A172 (cell line): Measurements from ENCODE around the gene MAD1L1. TPM values are rescaled to one million over a fixed set of nuclear protein-coding genes. Genes with fewer than 3 reads are reported as not detected.

ENCODE experiments used
- DNase-seq: peaks from one replicate; pipeline ENCODE4 v3.0.0-alpha.2; 2015; ENCODE audit warnings: low spot score
- total RNA-seq: library from RNA; depleted of rRNA; stranded (reverse); fragments of >200 nt; shearing (Covaris generic); gene quantifications from 2 replicates; pipeline ENCODE4 v1.2.3, GENCODE V29; 2014

MAD1L1 gene
- total RNA-seq, 1 experiment from 2014 or later, result 127 TPM

- DNase-seq, result no peak
Measured at GRCh38 chr7:2118056-2118455, 114.7 kb downstream of the MAD1L1 start.

GRCh38 chr7:2117646-2118045, 115.1 kb downstream of the MAD1L1 start:
- no peak for DNase-seq

GRCh38 chr7:2116989-2117591, 115.7 kb downstream of the MAD1L1 start:
- DNase-seq, result peak; percentile 42

GRCh38 chr7:2116448-2116810, 116.3 kb downstream of the MAD1L1 start:
- DNase-seq, result no peak

- peak; percentile 87 for DNase-seq
Measured at GRCh38 chr7:2115760-2116447, 116.8 kb downstream of the MAD1L1 start.

GRCh38 chr7:2114926-2115759, 117.6 kb downstream of the MAD1L1 start:
- DNase-seq, result no peak

- DNase-seq, result peak; percentile 81
Measured at GRCh38 chr7:2114052-2114451, 118.7 kb downstream of the MAD1L1 start.

- no peak for DNase-seq
Measured at GRCh38 chr7:2112261-2113198, 120.2 kb downstream of the MAD1L1 start.

- DNase-seq, result no peak
Measured at GRCh38 chr7:2111568-2111967, 121.2 kb downstream of the MAD1L1 start.

- no peak for DNase-seq
Measured at GRCh38 chr7:2110610-2111396, 121.9 kb downstream of the MAD1L1 start.

GRCh38 chr7:2109936-2110609, 122.7 kb downstream of the MAD1L1 start:
- peak; percentile 99 for DNase-seq

GRCh38 chr7:2109251-2109872, 123.4 kb downstream of the MAD1L1 start:
- no peak for DNase-seq

GRCh38 chr7:2108501-2109250, 124.1 kb downstream of the MAD1L1 start:
- DNase-seq, result no peak

- DNase-seq, result no peak
Measured at GRCh38 chr7:2108071-2108455, 124.7 kb downstream of the MAD1L1 start.

GRCh38 chr7:2107386-2108070, 125.2 kb downstream of the MAD1L1 start:
- no peak for DNase-seq

GRCh38 chr7:2106924-2107323, 125.8 kb downstream of the MAD1L1 start:
- DNase-seq, result peak; percentile 95

- no peak for DNase-seq
Measured at GRCh38 chr7:2106440-2106839, 126.3 kb downstream of the MAD1L1 start.

- no peak for DNase-seq
Measured at GRCh38 chr7:2105917-2106316, 126.8 kb downstream of the MAD1L1 start.

GRCh38 chr7:2105280-2105679, 127.5 kb downstream of the MAD1L1 start:
- DNase-seq, result no peak
